ENCODE measurements around the gene REPS2. TPM values are rescaled to one million over a fixed set of nuclear protein-coding genes. Genes with fewer than 3 reads are reported as not detected.
A peak's percentile ranks its signal among the peaks of the same experiment; 100 is the strongest.

Gene REPS2
- total RNA-seq, 4 donors from 2014 or later: 2.9 to 10.8 (median 6.7) TPM

- WGBS, 2 donors: 50 to 59% methylated on average over 7 of the region's 7 CpGs
- DNase-seq (ENCODE audit: low spot score in 2 of 2): no peak
- intact Hi-C loops (cut with DNase I; ENCODE audit: low total_unique reads): no loop called here
- no peak overlapping the region for H3K4me3 ChIP-seq (ENCODE audit: low read depth, poor library complexity, severe bottlenecking)
- TF ChIP-seq CTCF (IDR thresholded peaks at IDR 0.05) (no peak), POLR2A (IDR thresholded peaks at IDR 0.05) (no peak)
Measured at GRCh38 chrX:17038681-17039161, 92.3 kb downstream of the REPS2 start.

GRCh38 chrX:17039826-17040225 is 93.4 kb downstream of the REPS2 start:
- no peak for TF ChIP-seq POLR2A (IDR thresholded peaks at IDR 0.05)
- no peak for TF ChIP-seq CTCF (IDR thresholded peaks at IDR 0.05)
- WGBS, 2 donors: 73 to 79% methylated on average over 1 of the region's 1 CpG
- intact Hi-C loops (cut with DNase I; ENCODE audit: low total_unique reads): no loop called here
- no peak overlapping the region for H3K4me3 ChIP-seq (ENCODE audit: low read depth, poor library complexity, severe bottlenecking)
- no peak for DNase-seq (ENCODE audit: low spot score in 2 of 2)

- no peak for DNase-seq (ENCODE audit: low spot score in 2 of 2)
- no peak overlapping the region for H3K4me3 ChIP-seq (ENCODE audit: low read depth, poor library complexity, severe bottlenecking)
- whole genome bisulfite sequencing, 2 donors: 83 to 87% methylated on average over 1 of the region's 1 CpG
- intact Hi-C loops (cut with DNase I; ENCODE audit: low total_unique reads): no loop called here
- TF ChIP-seq CTCF (IDR thresholded peaks at IDR 0.05): no peak
- TF ChIP-seq POLR2A (IDR thresholded peaks at IDR 0.05): no peak
Measured at GRCh38 chrX:17040711-17041110, 94.3 kb downstream of the REPS2 start.

GRCh38 chrX:17042037-17042436 is 95.6 kb downstream of the REPS2 start:
- TF ChIP-seq POLR2A (IDR thresholded peaks at IDR 0.05) (no peak), CTCF (IDR thresholded peaks at IDR 0.05) (no peak)
- intact Hi-C loops (cut with DNase I; ENCODE audit: low total_unique reads): no loop called here
- no peak overlapping the region for H3K4me3 ChIP-seq (ENCODE audit: low read depth, poor library complexity, severe bottlenecking)
- no peak for DNase-seq (ENCODE audit: low spot score in 2 of 2)

GRCh38 chrX:17046478-17047097 is 100.1 kb downstream of the REPS2 start:
- TF ChIP-seq CTCF (IDR thresholded peaks at IDR 0.05) (no peak), POLR2A (IDR thresholded peaks at IDR 0.05) (no peak)
- H3K4me3 ChIP-seq (ENCODE audit: low read depth, poor library complexity, severe bottlenecking): no peak overlapping the region
- DNase-seq (ENCODE audit: low spot score in 2 of 2): peak in 1 of 2 donors; percentile 41
- 21 to 28% methylated on average over 5 of the region's 5 CpGs for WGBS, 2 donors
- intact Hi-C loops (cut with DNase I; ENCODE audit: low total_unique reads): no loop called here

- no peak for DNase-seq (ENCODE audit: low spot score in 2 of 2)
- no peak overlapping the region for H3K4me3 ChIP-seq (ENCODE audit: low read depth, poor library complexity, severe bottlenecking)
- intact Hi-C loops (cut with DNase I; ENCODE audit: low total_unique reads): no loop called here
- WGBS, 2 donors: 70 to 86% methylated on average over 7 of the region's 7 CpGs
- no peak for TF ChIP-seq CTCF (IDR thresholded peaks at IDR 0.05)
- TF ChIP-seq POLR2A (IDR thresholded peaks at IDR 0.05): no peak
Measured at GRCh38 chrX:17047224-17047623, 100.8 kb downstream of the REPS2 start.
